Suprapubic skin (tissue), 4 donors: ENCODE results near the gene ATP6AP1.

Experiments
- CTCF ChIP-seq, 2 donors: fragments of 200-600 bp in 1 of 2; fragments of 450-650 bp in 1 of 2; sonication (generic) in 1 of 2; IDR thresholded peaks; one replicate each; pipeline ENCODE4 v1.5.1; 2016 to 2019; ENCODE audit warnings: antibody characterized with exemption in 2 of 2, mild to moderate bottlenecking in 1 of 2, moderate library complexity in 1 of 2
- EP300 ChIP-seq: sonication (generic); formaldehyde crosslinking; IDR thresholded peaks from one replicate; pipeline ENCODE4 v1.6.1; 2017; ENCODE audit warnings: antibody characterized with exemption
- POLR2A ChIP-seq, 2 donors: fragments of 450-650 bp; IDR thresholded peaks; one replicate each; pipeline ENCODE4 v1.6.1; 2017; ENCODE audit warnings: antibody characterized with exemption in 2 of 2, mild to moderate bottlenecking in 2 of 2, moderate library complexity in 2 of 2
- POLR2AphosphoS5 ChIP-seq, 3 donors: sonication (generic); formaldehyde crosslinking; IDR thresholded peaks; one replicate each; pipeline ENCODE4 v1.6.1; 2017; ENCODE audit warnings: antibody characterized with exemption in 3 of 3

DNA sequence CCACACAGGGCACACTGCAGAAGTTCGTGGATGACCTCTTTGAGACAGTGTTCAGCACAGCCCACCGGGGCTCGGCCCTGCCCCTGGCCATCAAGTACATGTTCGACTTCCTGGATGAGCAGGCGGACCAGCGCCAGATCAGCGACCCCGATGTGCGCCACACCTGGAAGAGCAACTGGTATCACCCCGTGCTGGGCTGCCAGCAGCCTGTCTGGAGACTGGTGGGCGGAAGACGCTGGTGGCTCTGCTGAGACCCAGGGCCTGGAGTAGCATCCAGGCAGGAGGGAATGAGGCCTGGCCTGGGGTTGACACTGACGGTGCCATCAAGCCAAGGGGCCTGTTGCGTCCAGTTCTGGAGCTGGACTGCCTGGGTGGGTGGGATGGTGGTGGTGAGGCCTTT lies 42.0 kb downstream of the ATP6AP1 start:
- TF ChIP-seq CTCF (IDR thresholded peaks at IDR 0.05) (no peak), POLR2A (IDR thresholded peaks at IDR 0.05) (no peak), EP300 (no peak), POLR2AphosphoS5 (IDR thresholded peaks at IDR 0.05) (no peak)
